Panc1 (cell line): Measurements from ENCODE around the gene PJA2. TPM values are rescaled to one million over a fixed set of nuclear protein-coding genes. Genes with fewer than 3 reads are reported as not detected.

Experiments used
- ATAC-seq: fragments of 200-7000 bp; cut with Tn5 transposase; 2 replicates; pipeline ENCODE4 v1.9.1; 2020; ENCODE audit warnings: mild to moderate bottlenecking, moderate library complexity
- BruUV-seq: library from RNA; stranded (reverse); fragments of 400-500 nt; replicated peaks from 2 replicates; lab custom pipeline; 2021; lab: Mats Ljungman, UMichigan
- CTCF ChIA-PET: fragments of 300-600 bp; sonication (Branson Sonifier 250); formaldehyde crosslinking; loops from one replicate; lab custom pipeline; 2022; ENCODE audit warnings: antibody characterized with exemption; lab: Charles Lee
- POLR2A ChIA-PET: fragments of 300-600 bp; sonication (Branson Sonifier 250); formaldehyde crosslinking; loops from one replicate; lab custom pipeline; 2022; ENCODE audit warnings: antibody characterized with exemption; lab: Charles Lee
- DNase-seq: peaks from one replicate; pipeline ENCODE4 v3.0.0-alpha.2; 2010; ENCODE audit warnings: low read depth, low spot score
- H3K27ac ChIP-seq: 2 replicates; pipeline ENCODE4 v1.5.1; 2011; ENCODE audit warnings: mild to moderate bottlenecking, low read length, inconsistent platforms
- H3K27me3 ChIP-seq: fragments of 200-500 bp; sonication (Bioruptor generic); 2 replicates; pipeline ENCODE4 v1.6.0; 2014; ENCODE audit warnings: low read length, inconsistent platforms; ENCODE audit not compliant: control insufficient read depth, insufficient read depth
- H3K36me3 ChIP-seq: fragments of 200-500 bp; sonication (Bioruptor generic); 2 replicates; pipeline ENCODE4 v1.5.1; 2014; ENCODE audit warnings: inconsistent platforms, mild to moderate bottlenecking, low read length, moderate library complexity; ENCODE audit not compliant: control insufficient read depth, insufficient read depth
- H3K4me1 ChIP-seq: 2 replicates; pipeline ENCODE4 v1.5.1; 2011; ENCODE audit warnings: inconsistent platforms, mild to moderate bottlenecking, low read length, moderate library complexity; ENCODE audit not compliant: control insufficient read depth, insufficient read depth
- H3K4me3 ChIP-seq, 2 experiments: 2 replicates each; pipeline ENCODE4 v1.5.1; 2011 to 2012; ENCODE audit warnings: low read depth in 2 of 2, low read length in 2 of 2, mild to moderate bottlenecking in 2 of 2, inconsistent platforms in 1 of 2, moderate library complexity in 1 of 2
- H3K9me3 ChIP-seq: fragments of 200-500 bp; sonication (Bioruptor generic); 2 replicates; pipeline ENCODE4 v1.5.1; 2014; ENCODE audit warnings: low read depth, mild to moderate bottlenecking, inconsistent platforms, low read length, moderate library complexity; ENCODE audit not compliant: control insufficient read depth, insufficient read depth
- CTCF ChIP-seq: fragments of 450-650 bp; IDR thresholded peaks from 2 replicates; pipeline ENCODE4 v1.5.1; 2017; ENCODE audit warnings: mild to moderate bottlenecking
- POLR2AphosphoS5 ChIP-seq: IDR thresholded peaks from 2 replicates; pipeline ENCODE4 v1.6.1; 2012; ENCODE audit warnings: mild to moderate bottlenecking, low read depth, low read length, moderate library complexity
- REST ChIP-seq, 2 experiments: IDR thresholded peaks; 2 replicates each; pipeline ENCODE4 v1.6.1; 2011 to 2012; ENCODE audit warnings: low read depth in 2 of 2, control low read depth in 1 of 2, low read length in 1 of 2, mild to moderate bottlenecking in 1 of 2, moderate library complexity in 1 of 2; ENCODE audit not compliant: insufficient read depth in 1 of 2
- SIN3A ChIP-seq: IDR thresholded peaks from 2 replicates; pipeline ENCODE4 v1.6.1; 2012; ENCODE audit warnings: low read depth, mild to moderate bottlenecking, low read length, moderate library complexity, borderline replicate concordance; ENCODE audit not compliant: insufficient read depth
- TCF7L2 ChIP-seq: IDR thresholded peaks from 2 replicates; pipeline ENCODE4 v1.6.1; 2011; ENCODE audit warnings: mild to moderate bottlenecking, low read depth, low read length, inconsistent platforms
- in situ Hi-C: cut with HindIII; loops from 2 replicates; pipeline ENCODE4 v1.10.0; 2016; ENCODE audit warnings: low sequenced_read_pairs, low pct_unique_long_range_greater_than_20kb
- intact Hi-C: fragments of 100-400 bp; cut with micrococcal nuclease; formaldehyde crosslinking; loops from one replicate; pipeline ENCODE4 v1.10.0; 2022; ENCODE audit not compliant: unreplicated experiment
- total RNA-seq: library from RNA; stranded (reverse); gene quantifications from one replicate; pipeline ENCODE4 v1.2.1, GENCODE V29; 2021; ENCODE audit not compliant: unreplicated experiment

The PJA2 gene
- total RNA-seq, 1 experiment from 2014 or later: 33.6 TPM

GRCh38 chr5:109318455-109319108 lies 91.2 kb downstream of the PJA2 start:
- no peaks in the 10 kb centered on the region for H3K9me3 ChIP-seq
- H3K4me1 ChIP-seq: no peaks in the 10 kb centered on the region
- CTCF ChIA-PET: no interaction called here
- intact Hi-C loops: no loop called here
- no TSS peak for BruUV-seq
- no peak for DNase-seq
- H3K27me3 ChIP-seq: no peaks in the 10 kb centered on the region
- in situ Hi-C loops: no loop called here
- ATAC-seq: no peak
- POLR2A ChIA-PET: no interaction called here
- no peak for TF ChIP-seq CTCF
- TF ChIP-seq POLR2AphosphoS5: no peak
- no peak for TF ChIP-seq TCF7L2
- TF ChIP-seq SIN3A: no peak
- TF ChIP-seq REST (IDR thresholded peaks at IDR 0.05; ENCODE audit: insufficient read depth in 1 of 2, low read depth in 2 of 2, low read length in 1 of 2): no peak
- H3K36me3 ChIP-seq: no peaks in the 10 kb centered on the region
- H3K4me3 ChIP-seq: no peak overlapping the region
- H3K27ac ChIP-seq: no peak overlapping the region

- TF ChIP-seq SIN3A: no peak
- no peak for TF ChIP-seq CTCF
- no peak for TF ChIP-seq POLR2AphosphoS5
- no peak for TF ChIP-seq TCF7L2
- no peak for TF ChIP-seq REST (IDR thresholded peaks at IDR 0.05; ENCODE audit: insufficient read depth in 1 of 2, low read depth in 2 of 2, low read length in 1 of 2)
- Histone ChIP-seq H3K4me3 (no peak overlapping the region), H3K4me1 (no peaks in the 10 kb centered on the region), H3K36me3 (no peaks in the 10 kb centered on the region), H3K27me3 (no peaks in the 10 kb centered on the region), H3K27ac (no peak overlapping the region), H3K9me3 (no peaks in the 10 kb centered on the region)
- in situ Hi-C loops (no loop called here), intact Hi-C loops (no loop called here)
- BruUV-seq: no TSS peak
- CTCF ChIA-PET: no interaction called here
- DNase-seq (no peak), ATAC-seq (no peak)
- POLR2A ChIA-PET: no interaction called here
These were observed 93.1 kb downstream of the PJA2 start for GRCh38 chr5:109316634-109317033.
